ENCODE measurements around the gene MLYCD. TPM values are rescaled to one million over a fixed set of nuclear protein-coding genes. Genes with fewer than 3 reads are reported as not detected.

MLYCD gene
- polyA plus RNA-seq, 1 donor (not counting 4 experiments of a cell fraction or from before 2014, with no cell fraction given): 1.2 TPM

GRCh38 chr16:83930730-83931500, 32.0 kb downstream of the MLYCD start:
- no peak overlapping the region for H2AFZ ChIP-seq (ENCODE audit: control insufficient read depth, low read length)
- H3K4me2 ChIP-seq (ENCODE audit: control insufficient read depth, extremely low read depth, insufficient read depth, low read depth, low read length): no peak overlapping the region
- dilution Hi-C loops (cut with MboI; ENCODE audit: extremely low pct_ligation_motif_present, low sequenced_read_pairs): no loop called here
- H3K4me3 ChIP-seq (ENCODE audit: control insufficient read depth in 2 of 3, extremely low read depth in 1 of 3, insufficient read depth in 2 of 3, low read depth in 1 of 3, low read length in 3 of 3): no peak overlapping the region
- no peaks in the 10 kb centered on the region for H4K20me1 ChIP-seq (ENCODE audit: control insufficient read depth, extremely low read depth, insufficient read depth, low read length)
- H3K79me2 ChIP-seq (ENCODE audit: control insufficient read depth, insufficient read depth, low read length): no peaks in the 10 kb centered on the region
- H3K36me3 ChIP-seq (ENCODE audit: control insufficient read depth in 2 of 2, extremely low read depth in 1 of 2, insufficient read depth in 2 of 2, low read length in 2 of 2): no peaks in the 10 kb centered on the region
- H3K9me3 ChIP-seq (ENCODE audit: control insufficient read depth, low read depth, low read length): no peaks in the 10 kb centered on the region
- H3K4me1 ChIP-seq (ENCODE audit: control insufficient read depth, extremely low read depth, insufficient read depth, low read length): peaks cover 8% of the 10 kb centered on the region
- no peak overlapping the region for H3K27ac ChIP-seq (ENCODE audit: control insufficient read depth, insufficient read depth, low read length)
- H3K27me3 ChIP-seq (ENCODE audit: control insufficient read depth, extremely low read depth, insufficient read depth, low read length): peaks cover 18% of the 10 kb centered on the region
- no peak overlapping the region for H3K9ac ChIP-seq (ENCODE audit: control insufficient read depth, extremely low read depth, insufficient read depth, low read length)
- H3K9me1 ChIP-seq (ENCODE audit: control insufficient read depth, extremely low read depth, insufficient read depth, low read length): no peaks in the 10 kb centered on the region
- no peak for FAIRE-seq
- TF ChIP-seq EZH2 (IDR thresholded peaks at IDR 0.05; ENCODE audit: low read length): no peak
- TF ChIP-seq CTCF (optimal IDR thresholded peaks at IDR 0.05 in 1 of 3, IDR thresholded peaks at IDR 0.05 in 1 of 3, conservative IDR thresholded peaks at IDR 0.05 in 1 of 3; ENCODE audit: extremely low read depth in 1 of 3, insufficient read depth in 2 of 3, low read length in 3 of 3): no peak
- DNase-seq (ENCODE audit: low read depth, low spot score): no peak

GRCh38 chr16:83931556-83931955, 32.6 kb downstream of the MLYCD start:
- dilution Hi-C loops (cut with MboI; ENCODE audit: extremely low pct_ligation_motif_present, low sequenced_read_pairs): no loop called here
- no peak for FAIRE-seq
- no peak overlapping the region for H3K4me2 ChIP-seq (ENCODE audit: control insufficient read depth, extremely low read depth, insufficient read depth, low read depth, low read length)
- H3K9me1 ChIP-seq (ENCODE audit: control insufficient read depth, extremely low read depth, insufficient read depth, low read length): no peaks in the 10 kb centered on the region
- no peaks in the 10 kb centered on the region for H3K36me3 ChIP-seq (ENCODE audit: control insufficient read depth in 2 of 2, extremely low read depth in 1 of 2, insufficient read depth in 2 of 2, low read length in 2 of 2)
- no peak for DNase-seq (ENCODE audit: low read depth, low spot score)
- no peaks in the 10 kb centered on the region for H3K9me3 ChIP-seq (ENCODE audit: control insufficient read depth, low read depth, low read length)
- H3K4me1 ChIP-seq (ENCODE audit: control insufficient read depth, extremely low read depth, insufficient read depth, low read length): peaks cover 8% of the 10 kb centered on the region
- peaks cover 21% of the 10 kb centered on the region for H3K27me3 ChIP-seq (ENCODE audit: control insufficient read depth, extremely low read depth, insufficient read depth, low read length)
- no peak overlapping the region for H2AFZ ChIP-seq (ENCODE audit: control insufficient read depth, low read length)
- H4K20me1 ChIP-seq (ENCODE audit: control insufficient read depth, extremely low read depth, insufficient read depth, low read length): no peaks in the 10 kb centered on the region
- H3K27ac ChIP-seq (ENCODE audit: control insufficient read depth, insufficient read depth, low read length): no peak overlapping the region
- H3K9ac ChIP-seq (ENCODE audit: control insufficient read depth, extremely low read depth, insufficient read depth, low read length): no peak overlapping the region
- H3K4me3 ChIP-seq (ENCODE audit: control insufficient read depth in 2 of 3, extremely low read depth in 1 of 3, insufficient read depth in 2 of 3, low read depth in 1 of 3, low read length in 3 of 3): no peak overlapping the region
- H3K79me2 ChIP-seq (ENCODE audit: control insufficient read depth, insufficient read depth, low read length): no peaks in the 10 kb centered on the region
- TF ChIP-seq EZH2 (IDR thresholded peaks at IDR 0.05; ENCODE audit: low read length) (no peak), CTCF (optimal IDR thresholded peaks at IDR 0.05 in 1 of 3, IDR thresholded peaks at IDR 0.05 in 1 of 3, conservative IDR thresholded peaks at IDR 0.05 in 1 of 3; ENCODE audit: extremely low read depth in 1 of 3, insufficient read depth in 2 of 3, low read length in 3 of 3) (no peak)
